Activated CD8-positive, alpha-beta memory T cell treated with anti-CD3 and anti-CD28 coated beads, Interleukin-2, amount 50 U/mL, for 4 hours (primary cell): ENCODE results near the gene BICC1.

Experiments
- DNase-seq: peaks from one replicate; pipeline ENCODE4 v3.0.0-alpha.2; 2020

Gene BICC1

DNA sequence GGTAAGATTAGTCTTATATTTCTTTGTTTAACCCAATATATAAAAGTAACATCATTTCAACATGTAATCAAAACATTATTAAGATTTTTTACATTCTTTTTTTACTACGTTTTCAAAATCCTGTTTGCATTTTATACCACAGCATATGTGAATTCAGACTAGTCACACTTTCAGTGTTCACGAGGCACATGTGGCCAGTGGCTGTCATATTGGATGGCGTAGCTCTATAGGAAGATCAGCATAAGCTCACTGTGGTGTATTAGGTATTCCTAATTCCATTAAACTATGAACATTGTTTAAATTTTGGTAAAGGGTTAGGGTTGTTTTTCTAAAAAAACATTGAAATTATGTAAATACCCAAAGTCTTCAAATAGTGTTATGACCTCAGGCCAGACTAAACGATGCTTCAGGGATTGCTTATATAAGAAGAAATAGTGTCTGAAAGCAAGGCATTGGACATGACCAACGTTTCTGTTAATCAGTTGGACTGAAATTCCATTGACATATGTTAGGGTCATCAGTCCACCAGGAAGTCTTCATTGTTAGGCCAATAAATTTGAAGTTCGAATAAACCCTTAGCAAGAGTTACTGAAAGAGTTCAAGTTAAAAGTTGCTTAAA lies 97.0 kb downstream of the BICC1 start:
- DNase-seq, result no peak

DNA sequence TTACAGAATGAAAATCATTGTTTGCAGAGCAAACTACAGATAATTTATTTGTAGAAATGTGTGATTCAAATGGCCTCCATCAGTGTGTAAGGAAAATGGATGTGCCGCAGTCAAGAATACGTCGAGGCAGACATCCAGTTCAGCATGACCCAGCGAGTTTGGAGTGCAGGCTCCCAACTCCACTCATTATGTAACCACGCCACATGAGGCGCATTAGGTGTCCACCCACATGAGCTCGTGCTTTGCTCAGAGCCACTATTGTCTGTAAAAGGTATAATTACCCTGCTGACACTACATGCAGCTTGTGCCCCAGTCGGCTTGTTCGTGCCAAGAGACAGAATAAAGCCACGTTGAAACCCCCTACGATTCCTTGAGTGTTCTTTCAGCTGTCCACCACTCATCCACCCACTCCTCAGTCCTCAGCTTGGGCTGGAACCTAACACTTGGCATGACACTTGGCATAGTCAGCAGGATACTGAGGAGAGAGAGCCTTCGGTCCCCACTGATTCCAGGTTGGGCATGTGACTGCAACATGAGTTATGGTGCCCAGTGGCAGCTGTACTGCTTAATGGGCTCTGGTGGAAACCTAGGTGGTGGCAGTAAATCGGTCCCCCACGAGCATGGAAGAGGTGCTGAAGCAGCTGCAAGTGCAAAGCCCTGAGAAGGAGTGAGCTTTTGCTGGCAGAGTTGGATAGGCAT lies 102.7 kb downstream of the BICC1 start:
- DNase-seq, result no peak

GRCh38 chr10:58618158-58618676 lies 105.5 kb downstream of the BICC1 start:
- no peak for DNase-seq

DNA sequence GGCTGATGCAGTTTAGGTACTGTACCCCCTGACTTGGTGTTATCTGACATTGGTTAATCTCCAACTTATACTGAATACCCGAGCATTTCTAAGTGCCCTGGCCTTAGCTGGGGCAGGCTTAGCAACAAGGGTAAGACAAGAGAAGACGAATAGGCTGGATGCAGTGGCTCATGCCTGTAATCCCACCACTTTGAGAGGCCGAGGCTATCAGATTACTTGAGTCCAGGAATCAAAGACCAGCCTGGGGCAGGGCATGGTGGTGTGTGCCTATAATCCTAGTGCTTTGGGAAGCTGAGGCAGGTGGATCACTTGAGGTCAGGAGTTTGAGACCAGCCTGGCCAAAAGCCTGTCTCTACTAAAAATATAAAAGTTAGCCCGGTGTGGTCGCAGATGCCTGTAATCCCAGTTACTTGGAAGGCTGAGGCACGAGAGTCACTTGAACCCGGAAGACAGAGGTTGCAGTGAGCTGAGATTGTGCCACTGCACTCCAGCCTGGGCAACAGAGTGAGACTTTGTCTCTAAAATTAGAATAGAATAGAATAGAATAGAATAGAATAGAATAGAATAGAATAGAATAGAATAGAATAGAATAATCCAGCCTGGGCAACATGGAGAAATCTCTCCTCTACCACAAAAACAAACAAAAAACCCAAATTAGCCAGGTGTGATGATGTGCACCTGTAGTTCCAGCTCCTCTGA lies 108.9 kb downstream of the BICC1 start:
- no peak for DNase-seq

GRCh38 chr10:58622246-58622645 lies 109.6 kb downstream of the BICC1 start:
- no peak for DNase-seq

DNA sequence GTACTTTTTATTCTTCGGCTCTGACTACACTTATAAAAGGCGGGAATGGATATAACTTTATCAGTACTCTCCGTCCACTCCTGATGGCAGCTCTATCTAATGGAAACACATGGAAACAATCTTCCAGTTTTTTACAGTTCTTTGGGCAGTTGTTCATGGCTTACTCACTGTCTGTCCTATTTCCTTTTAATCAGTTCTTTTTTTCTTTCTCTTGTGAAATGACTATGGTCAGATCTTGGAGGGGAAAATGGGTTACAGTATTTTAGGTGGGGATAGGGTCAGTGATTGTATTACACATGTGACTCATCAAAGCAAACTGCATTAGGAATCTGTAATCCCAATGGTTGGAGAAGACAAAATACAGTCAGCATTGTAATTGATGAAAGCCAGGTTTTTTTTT lies 112.4 kb downstream of the BICC1 start:
- no peak for DNase-seq

DNA sequence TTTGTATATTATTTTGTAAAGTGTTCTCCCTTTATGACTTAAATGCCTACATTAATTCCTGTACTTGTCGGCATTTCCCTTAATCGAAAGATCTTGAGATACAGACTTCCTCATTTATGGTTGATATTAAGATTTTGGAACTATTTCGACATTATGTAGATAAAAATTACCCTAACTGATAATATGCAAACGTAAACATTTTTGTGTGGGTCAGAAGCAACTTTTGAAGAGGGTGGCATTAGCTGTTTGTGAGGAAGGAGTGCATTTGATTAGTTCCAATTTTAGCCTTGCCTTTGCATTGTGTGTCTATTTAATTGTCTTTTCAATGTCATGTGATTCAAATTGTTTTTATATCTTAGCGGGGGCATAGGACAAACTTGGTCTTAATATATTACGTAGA lies 114.7 kb downstream of the BICC1 start:
- no peak for DNase-seq

DNA sequence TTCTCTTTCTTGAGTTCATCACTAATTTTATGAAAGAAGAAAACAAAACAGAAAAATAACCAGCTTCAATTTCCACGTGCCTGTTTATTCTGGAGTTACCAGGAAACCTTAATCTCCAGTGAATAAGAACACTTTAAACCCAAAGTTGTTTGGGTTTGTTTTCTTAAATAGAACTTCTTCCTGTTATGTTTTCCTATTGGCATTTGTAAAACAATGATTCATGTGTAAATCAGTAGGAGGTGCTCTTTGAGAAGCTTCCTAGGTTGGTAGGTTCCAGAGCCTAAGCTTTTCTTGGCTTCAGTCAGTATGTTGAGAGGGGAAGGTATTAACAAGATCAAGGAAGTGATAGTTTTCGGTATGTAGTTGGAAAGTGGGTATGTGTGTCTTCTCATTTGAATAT lies 119.0 kb downstream of the BICC1 start:
- no peak for DNase-seq

GRCh38 chr10:58632216-58632615 lies 119.5 kb downstream of the BICC1 start:
- no peak for DNase-seq

DNA sequence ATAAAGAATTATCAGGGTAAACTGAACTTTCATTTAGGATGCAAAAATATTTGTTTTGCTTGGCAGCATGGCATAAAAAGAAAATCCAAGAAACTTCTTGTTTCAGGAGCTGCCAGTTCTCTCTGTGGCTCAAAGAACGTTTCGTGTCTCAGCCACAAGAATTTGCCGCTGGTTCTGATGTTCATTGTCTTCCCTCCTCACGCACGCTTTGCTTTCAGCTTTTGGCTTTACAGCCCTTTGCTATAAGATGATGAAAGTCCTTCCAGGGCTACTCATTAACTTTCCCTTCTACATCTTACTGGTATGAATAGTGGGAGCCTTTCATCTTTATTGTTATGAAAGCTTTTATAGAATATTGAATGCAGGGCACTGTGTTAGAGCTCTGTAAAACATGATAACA lies 124.7 kb downstream of the BICC1 start:
- DNase-seq, result no peak

- DNase-seq, result no peak
Observed at GRCh38 chr10:58638388-58638787, 125.7 kb downstream of the BICC1 start.

GRCh38 chr10:58641095-58641531 lies 128.4 kb downstream of the BICC1 start:
- DNase-seq, result no peak

- DNase-seq, result no peak
Observed at GRCh38 chr10:58641708-58642107, 129.0 kb downstream of the BICC1 start.

- no peak for DNase-seq
Observed at GRCh38 chr10:58642283-58642682, 129.6 kb downstream of the BICC1 start.

DNA sequence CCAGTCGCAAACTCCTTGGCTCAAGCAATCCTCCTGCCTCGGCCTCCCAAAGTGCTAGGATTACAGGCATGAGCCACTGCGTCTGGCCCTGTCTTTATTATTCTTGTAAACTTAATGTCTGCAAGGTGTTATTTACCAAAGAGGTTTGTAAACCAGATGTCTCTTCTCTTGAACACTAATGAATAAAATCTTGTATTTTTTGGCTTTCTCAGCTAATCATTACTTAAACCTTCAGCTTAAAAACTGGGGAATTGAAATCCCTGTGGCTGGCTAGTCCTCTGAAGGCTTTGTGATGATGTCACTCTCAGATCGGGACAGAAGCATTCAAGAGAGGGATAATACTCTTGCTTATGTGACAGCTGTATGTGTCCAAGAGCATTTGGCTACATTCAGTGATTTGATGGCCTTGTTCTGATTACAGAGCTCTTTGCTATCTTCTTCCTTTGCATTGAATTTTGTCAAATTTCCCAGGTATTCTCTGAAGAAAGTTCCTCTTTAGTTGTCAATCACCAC lies 130.3 kb downstream of the BICC1 start:
- DNase-seq, result no peak

GRCh38 chr10:58644311-58644710 lies 131.6 kb downstream of the BICC1 start:
- DNase-seq, result no peak

GRCh38 chr10:58645416-58646146 lies 132.9 kb downstream of the BICC1 start:
- DNase-seq, result no peak

DNA sequence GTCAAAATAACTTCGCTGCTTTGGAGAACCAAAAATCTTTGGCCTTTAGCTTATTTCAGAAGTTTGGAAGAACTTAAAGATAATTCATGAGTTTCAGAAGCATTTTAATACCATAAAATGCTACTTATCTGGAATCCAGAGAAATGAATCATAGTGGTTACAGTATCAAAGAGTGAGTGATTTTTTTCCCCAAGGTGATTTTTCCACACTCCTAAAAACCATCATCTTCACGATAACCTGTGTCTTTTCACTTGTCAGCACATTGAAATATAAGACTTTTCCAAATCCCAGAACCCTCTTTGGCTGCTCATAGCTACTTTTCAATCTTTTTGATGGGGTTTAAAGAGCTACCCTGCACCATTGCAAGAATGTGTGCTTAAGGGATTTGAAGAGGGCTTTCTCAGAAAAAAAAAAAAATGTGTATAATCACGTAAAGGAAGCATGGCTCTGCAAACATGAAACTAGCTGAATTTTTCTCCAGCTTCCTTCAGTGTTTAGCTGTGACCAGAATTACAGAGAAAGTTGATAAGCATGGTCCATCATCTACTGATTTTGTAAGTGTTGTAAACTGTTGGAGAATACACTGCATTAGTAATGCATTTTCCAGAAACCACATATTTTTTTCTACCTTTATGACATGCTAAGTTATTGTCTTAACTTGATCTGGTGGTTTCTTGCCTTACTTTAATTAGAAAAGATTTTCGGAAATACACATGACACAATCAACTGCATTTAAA lies 134.9 kb downstream of the BICC1 start:
- no peak for DNase-seq

- no peak for DNase-seq
Observed at GRCh38 chr10:58648131-58648530, 135.5 kb downstream of the BICC1 start.

GRCh38 chr10:58651040-58651439 lies 138.4 kb downstream of the BICC1 start:
- no peak for DNase-seq

DNA sequence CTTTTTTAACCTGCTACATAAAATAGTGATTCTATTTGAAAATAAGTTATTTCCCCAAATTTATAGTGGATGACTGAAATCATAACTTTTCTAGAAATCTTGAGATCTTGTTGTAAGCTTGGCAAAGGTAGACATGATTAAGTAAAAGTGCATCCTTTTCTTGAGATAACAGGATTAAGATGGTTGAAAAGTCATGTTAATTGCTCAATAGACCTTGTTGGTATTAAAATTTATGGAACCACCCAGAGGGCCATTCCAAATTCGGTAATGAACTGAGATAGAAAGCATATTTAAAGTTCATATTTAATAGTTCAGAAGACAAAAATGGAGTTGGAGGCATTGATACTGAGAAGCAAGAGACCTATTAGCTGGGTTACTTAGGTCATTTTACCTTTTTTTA lies 139.1 kb downstream of the BICC1 start:
- DNase-seq, result no peak

DNA sequence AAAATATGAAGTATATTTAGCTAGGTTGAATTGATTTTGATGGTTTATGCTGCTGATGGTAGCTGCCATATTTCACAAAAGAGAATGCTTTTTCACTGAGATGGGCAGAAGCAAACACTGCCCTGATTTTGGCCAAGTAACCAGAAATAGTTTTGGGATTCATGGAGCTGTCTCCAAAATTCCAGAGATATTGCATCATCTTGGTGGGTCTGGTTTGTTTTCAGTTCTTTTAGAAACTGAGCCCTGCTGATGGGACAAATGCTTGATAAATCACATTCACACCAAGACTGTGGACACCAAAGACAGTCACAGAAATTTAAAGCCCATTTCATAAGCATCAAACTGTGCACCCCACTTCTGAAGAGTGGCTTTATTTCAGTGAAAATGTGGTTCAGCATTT lies 140.5 kb downstream of the BICC1 start:
- DNase-seq, result no peak
